Measurements from ENCODE around the gene CDH12. TPM values are rescaled to one million over a fixed set of nuclear protein-coding genes. Genes with fewer than 3 reads are reported as not detected.

CDH12 gene
- total and polyA plus RNA-seq, 2 donors (not counting 3 experiments of a cell fraction or from before 2014, with no cell fraction given) = 0.03 TPM; not detected in 1

DNA sequence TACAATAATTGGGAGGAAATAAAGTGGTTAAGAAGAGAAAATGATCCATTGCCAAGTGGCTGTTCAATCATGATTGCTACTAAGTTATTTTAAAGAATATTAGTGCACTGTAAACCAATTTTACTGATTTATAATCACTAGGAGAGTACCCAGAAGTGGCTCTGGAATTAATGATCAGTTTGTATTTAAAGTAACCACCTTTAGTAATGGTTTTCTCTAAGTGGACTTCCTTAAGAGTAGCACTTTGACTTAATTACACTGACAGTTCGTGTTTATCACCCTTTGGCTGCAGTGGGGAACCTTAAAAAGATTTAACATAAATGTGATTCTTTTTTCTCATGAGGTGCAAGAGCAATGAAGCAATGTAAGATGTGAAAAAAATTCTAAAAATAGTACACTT is 310.8 kb downstream of the CDH12 start:
- no peaks in the 10 kb centered on the region for H4K20me1 ChIP-seq (replicated peaks; ENCODE audit: control insufficient read depth, extremely low read depth, insufficient read depth, low read length)
- H3K4me1 ChIP-seq (ENCODE audit: control insufficient read depth, extremely low read depth, insufficient read depth, low read length) = no peaks in the 10 kb centered on the region
- ChIA-PET CTCF (no interaction called here), POLR2A (no interaction called here)
- H3K4me2 ChIP-seq (ENCODE audit: insufficient read depth, low read length) = no peak overlapping the region
- no TSS peak for BruUV-seq (replicated peaks)
- dilution Hi-C loops (cut with MboI; ENCODE audit: extremely low pct_ligation_motif_present, low sequenced_read_pairs) (no loop called here), intact Hi-C loops (cut with micrococcal nuclease) (no loop called here)
- no peak overlapping the region for H3K4me3 ChIP-seq (replicated peaks in 1 of 3; ENCODE audit: insufficient read depth in 1 of 3, low read depth in 1 of 3, low read length in 3 of 3)
- no peak overlapping the region for H3K9ac ChIP-seq (replicated peaks; ENCODE audit: extremely low read depth, insufficient read depth, low read length)
- no peaks in the 10 kb centered on the region for H3K79me2 ChIP-seq (ENCODE audit: control insufficient read depth, insufficient read depth, low read length)
- H3K36me3 ChIP-seq (ENCODE audit: control insufficient read depth in 2 of 2, extremely low read depth in 1 of 2, insufficient read depth in 2 of 2, low read length in 2 of 2) = no peaks in the 10 kb centered on the region
- H3K9me1 ChIP-seq (replicated peaks; ENCODE audit: control insufficient read depth, extremely low read depth, insufficient read depth, low read length) = no peaks in the 10 kb centered on the region
- TF ChIP-seq GATA2 (IDR thresholded peaks at IDR 0.05; ENCODE audit: insufficient read depth, insufficient read length, low read depth, low read length) (no peak), POLR2AphosphoS5 (IDR thresholded peaks at IDR 0.05; ENCODE audit: insufficient read depth, low read depth, low read length) (no peak), MYC (IDR thresholded peaks at IDR 0.05; ENCODE audit: low read depth, low read length) (no peak), POLR2A (IDR thresholded peaks at IDR 0.05; ENCODE audit: low read depth, low read length) (no peak), EZH2 (IDR thresholded peaks at IDR 0.05; ENCODE audit: borderline replicate concordance, low read depth, low read length, severe bottlenecking) (no peak), JUN (IDR thresholded peaks at IDR 0.05; ENCODE audit: borderline replicate concordance, insufficient read depth, insufficient read length, low read depth) (no peak), FOS (IDR thresholded peaks at IDR 0.05; ENCODE audit: borderline replicate concordance, insufficient read depth, low read length) (no peak)
- TF ChIP-seq, protein P1, sequence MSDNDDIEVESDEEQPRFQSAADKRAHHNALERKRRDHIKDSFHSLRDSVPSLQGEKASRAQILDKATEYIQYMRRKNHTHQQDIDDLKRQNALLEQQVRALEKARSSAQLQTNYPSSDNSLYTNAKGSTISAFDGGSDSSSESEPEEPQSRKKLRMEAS (IDR thresholded peaks at IDR 0.05; ENCODE audit: insufficient read depth, insufficient read length) = no peak
- TF ChIP-seq, protein P2, sequence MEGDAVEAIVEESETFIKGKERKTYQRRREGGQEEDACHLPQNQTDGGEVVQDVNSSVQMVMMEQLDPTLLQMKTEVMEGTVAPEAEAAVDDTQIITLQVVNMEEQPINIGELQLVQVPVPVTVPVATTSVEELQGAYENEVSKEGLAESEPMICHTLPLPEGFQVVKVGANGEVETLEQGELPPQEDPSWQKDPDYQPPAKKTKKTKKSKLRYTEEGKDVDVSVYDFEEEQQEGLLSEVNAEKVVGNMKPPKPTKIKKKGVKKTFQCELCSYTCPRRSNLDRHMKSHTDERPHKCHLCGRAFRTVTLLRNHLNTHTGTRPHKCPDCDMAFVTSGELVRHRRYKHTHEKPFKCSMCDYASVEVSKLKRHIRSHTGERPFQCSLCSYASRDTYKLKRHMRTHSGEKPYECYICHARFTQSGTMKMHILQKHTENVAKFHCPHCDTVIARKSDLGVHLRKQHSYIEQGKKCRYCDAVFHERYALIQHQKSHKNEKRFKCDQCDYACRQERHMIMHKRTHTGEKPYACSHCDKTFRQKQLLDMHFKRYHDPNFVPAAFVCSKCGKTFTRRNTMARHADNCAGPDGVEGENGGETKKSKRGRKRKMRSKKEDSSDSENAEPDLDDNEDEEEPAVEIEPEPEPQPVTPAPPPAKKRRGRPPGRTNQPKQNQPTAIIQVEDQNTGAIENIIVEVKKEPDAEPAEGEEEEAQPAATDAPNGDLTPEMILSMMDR (IDR thresholded peaks at IDR 0.05; ENCODE audit: extremely low read depth in 1 of 2, insufficient read depth in 1 of 2, low read depth in 1 of 2, low read length in 2 of 2) = no peak
- FAIRE-seq (no peak), DNase-seq (ENCODE audit: low read depth, low spot score) (no peak)
- no peaks in the 10 kb centered on the region for H3K27me3 ChIP-seq (ENCODE audit: control insufficient read depth in 2 of 2, insufficient read depth in 2 of 2, low read length in 2 of 2)
- H3K27ac ChIP-seq (ENCODE audit: insufficient read depth, low read depth, low read length) = no peak overlapping the region
- H2AFZ ChIP-seq (ENCODE audit: low read depth, low read length) = no peak overlapping the region
- no peaks in the 10 kb centered on the region for H3K9me3 ChIP-seq (replicated peaks; ENCODE audit: control insufficient read depth, insufficient read depth, low read length)

Data from endothelial cell of umbilical vein (primary cell).